HG03520 (cell line): ENCODE results near the gene PRR33.

ENCODE experiments used
- ATAC-seq: cut with Tn5 transposase; IDR thresholded peaks from one replicate; pipeline ENCODE4 v1.9.1; 2021; ENCODE audit warnings: mild to moderate bottlenecking, moderate library complexity; ENCODE audit not compliant: unreplicated experiment

The PRR33 gene

GRCh38 chr11:1928470-1928890, 36.8 kb upstream of the PRR33 start:
- no peak for ATAC-seq

DNA sequence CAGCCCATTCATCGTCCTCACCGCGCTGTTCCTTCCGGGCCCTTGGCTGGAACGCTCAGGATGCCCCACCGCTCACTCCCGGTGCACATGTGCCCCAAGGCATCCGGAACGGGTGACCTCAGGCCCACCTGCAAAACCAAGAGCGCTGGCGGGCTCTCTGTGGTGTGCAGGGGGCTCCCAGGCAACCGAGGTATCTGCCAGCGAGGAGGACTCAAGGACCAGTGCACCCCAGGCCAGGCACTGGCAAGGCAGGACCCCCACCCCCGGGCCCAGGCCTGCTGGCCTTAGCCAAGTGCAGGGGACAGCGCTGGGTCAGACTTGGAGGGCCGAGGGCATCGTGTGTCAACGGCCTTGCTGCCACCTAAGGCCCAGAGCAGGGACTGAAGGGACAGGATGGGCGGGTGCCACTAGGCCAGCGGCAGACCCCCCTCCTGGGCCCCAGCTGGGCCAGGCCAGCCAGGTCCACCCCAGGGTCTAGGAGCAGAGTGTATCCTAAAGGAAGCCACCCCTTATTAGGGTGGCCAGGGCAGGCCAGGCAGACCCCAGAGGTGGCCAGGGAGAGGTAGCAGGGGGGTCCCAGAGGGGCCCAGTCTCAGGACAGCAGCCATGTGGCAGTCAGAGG, 36.3 kb upstream of the PRR33 start:
- ATAC-seq, result no peak

GRCh38 chr11:1927026-1927847, 35.5 kb upstream of the PRR33 start:
- no peak for ATAC-seq

- ATAC-seq, result no peak
Measured at GRCh38 chr11:1926156-1927025, 34.7 kb upstream of the PRR33 start.

GRCh38 chr11:1925373-1926155, 33.9 kb upstream of the PRR33 start:
- no peak for ATAC-seq

DNA sequence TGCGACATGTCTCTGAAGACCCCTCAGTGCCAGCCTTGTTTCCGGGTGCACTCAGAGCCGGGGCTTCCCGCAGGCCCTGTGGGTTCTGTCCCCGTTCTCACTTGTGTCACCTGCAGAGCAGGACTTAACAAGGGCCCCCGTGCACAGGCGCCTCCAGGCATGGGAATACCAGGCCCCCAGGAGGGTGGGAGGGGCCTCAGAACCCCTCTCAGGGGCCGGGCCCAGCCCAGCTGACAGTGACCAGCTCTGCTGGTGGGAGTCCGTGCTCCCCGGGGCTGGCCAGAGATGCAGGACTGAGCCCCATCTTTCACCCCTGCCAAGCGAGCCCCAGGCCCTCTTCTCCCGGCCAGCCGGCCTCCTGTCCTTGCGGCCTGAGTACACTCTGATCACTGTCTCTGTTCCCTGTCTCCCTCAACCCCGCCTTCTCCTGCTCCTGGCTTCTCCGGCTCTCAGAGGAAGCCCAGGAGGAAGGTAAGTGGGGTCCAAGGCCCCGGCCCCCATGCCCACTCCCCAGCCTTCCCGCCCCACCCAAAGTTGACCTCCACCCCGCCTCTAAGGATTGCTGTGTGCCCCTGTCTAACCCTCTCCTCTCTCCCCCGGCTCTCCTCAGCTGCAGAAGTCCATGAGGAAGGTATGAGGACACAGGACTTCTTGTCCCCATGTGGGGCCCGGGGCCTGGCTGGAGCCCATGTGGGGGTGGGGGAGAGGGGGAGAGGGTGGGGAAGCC, 33.1 kb upstream of the PRR33 start:
- no peak for ATAC-seq

DNA sequence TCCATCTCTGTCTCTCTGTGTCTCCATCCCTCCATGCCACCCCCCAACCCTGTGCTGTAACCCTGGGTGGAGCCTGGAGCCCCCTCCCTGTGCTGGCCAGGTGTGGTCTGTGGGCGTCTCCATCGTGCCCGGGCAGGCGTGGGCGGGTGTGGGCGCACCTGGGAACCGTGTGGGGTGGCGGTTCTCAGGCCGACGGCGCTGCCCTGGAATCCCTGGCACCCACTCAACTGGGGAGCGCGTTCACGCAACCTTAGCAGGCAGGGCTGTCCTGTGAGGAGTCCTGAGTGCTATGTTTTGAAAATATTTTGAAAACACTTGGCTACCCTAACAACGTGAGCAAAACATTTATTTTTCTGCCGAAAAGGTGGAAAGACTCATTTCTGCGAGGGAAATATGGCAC, 32.5 kb upstream of the PRR33 start:
- no peak for ATAC-seq

DNA sequence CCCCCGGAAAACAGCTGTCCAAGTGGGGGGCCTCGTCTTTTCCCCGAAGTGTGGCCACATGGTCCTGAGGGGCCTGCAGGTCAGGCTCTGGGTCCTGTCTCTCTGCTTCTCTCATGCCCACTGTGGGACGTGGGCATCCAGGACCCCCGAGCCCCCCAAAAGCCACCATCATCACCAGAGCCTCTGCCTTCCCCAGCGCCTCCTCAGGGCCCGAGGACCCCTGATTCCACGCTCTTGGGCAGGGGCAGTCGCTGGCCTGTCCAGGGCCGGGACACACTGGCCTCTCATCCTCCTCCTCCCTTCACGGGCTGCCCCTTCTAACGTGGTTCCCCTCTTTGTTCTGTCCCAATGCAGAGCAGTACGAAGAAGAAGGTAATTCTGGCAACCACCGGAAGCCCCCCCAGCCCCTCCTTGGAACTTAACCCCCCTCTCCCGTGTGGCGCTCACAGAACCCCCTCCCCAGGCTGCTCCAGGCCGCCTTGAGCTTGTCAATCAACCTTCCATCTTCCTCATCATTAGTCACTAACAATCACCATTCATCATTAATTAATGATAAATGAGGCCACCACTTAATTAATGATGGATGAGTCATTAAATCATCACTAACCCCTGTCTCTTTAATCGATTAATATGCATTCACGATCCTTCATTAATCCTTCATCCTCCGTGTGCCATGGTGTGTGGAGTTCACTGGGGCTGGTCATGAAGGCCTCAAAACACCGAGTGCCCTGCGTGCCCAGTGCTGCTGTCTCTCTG, 31.7 kb upstream of the PRR33 start:
- no peak for ATAC-seq

GRCh38 chr11:1922481-1923081, 30.9 kb upstream of the PRR33 start:
- no peak for ATAC-seq

- ATAC-seq, result no peak
Measured at GRCh38 chr11:1921574-1922141, 30.0 kb upstream of the PRR33 start.

DNA sequence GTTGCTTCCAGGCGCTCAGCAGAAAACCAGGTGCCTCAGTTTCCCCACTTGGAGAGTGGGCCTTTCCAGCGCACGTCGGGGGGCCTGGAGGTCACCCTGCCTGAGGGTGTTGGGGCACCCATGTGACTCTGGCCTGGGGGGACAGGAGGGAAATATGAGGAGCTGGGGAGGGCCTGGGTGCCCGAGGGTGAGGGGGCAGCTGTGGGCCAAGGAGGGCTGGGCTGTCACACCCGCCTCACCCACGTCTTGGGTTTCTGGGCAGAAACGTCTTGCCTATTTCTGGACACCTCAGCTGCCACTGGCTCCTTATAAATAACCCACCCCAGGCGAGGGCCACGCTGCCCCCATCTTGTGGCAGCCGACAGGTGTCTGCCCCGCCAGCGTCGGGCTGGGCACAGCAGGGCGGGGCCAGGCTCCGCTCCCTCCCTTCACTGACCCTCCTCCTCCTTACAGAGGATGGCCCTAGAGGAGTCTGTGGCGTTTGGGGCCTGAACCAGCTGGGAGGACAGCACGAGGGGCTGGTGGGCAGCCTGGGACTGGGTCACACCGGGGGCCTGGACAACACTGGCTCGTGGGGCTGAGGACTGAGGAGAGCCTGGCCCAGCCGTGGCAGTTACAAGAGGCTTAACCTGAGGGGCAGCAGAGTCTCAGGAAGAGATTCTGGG, 29.3 kb upstream of the PRR33 start:
- ATAC-seq, result no peak

- no peak for ATAC-seq
Measured at GRCh38 chr11:1920128-1920908, 28.6 kb upstream of the PRR33 start.

DNA sequence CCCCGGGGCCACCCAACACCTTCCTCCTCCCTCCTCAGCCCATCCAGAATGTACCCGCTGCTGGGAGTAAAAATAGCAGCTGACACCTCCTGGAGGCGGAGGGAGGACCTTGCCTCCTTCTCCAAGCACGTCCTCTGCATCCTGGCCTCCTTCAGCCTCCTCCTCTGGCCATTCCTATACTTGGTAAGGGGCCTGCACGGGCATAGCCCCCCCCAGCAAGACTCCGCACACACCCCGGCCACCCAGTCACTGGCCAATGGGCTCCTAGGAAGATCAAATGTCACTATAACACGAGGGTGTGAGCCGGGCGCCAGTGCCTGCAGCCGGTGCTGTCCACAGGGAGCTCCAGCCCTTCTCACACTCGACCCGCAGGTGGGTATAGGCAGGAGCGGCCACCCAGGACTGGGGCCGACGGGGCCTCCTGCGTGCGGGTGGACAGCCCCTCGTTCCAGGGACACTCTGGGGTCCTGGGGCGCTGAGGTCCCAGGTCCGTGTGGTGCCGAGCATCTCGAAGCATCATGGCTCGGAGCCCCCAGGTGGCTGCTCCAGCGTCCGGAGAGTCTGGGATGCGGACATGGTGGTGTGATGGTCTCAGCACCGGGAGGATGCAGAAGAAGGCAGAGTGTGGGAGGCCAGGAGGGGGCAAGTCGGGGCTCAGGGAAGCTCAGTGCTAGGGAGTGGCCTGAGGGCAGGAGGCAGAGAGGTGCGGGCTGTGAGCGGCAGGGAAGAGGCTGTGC, 27.9 kb upstream of the PRR33 start, which contains the start of gene TNNT3:
Gene TNNT3 (plus strand): TSS at position 313 of the 737 bp plus-strand sequence. CDS start 3,172 bp downstream, outside the sequence.
- ATAC-seq, result no peak

DNA sequence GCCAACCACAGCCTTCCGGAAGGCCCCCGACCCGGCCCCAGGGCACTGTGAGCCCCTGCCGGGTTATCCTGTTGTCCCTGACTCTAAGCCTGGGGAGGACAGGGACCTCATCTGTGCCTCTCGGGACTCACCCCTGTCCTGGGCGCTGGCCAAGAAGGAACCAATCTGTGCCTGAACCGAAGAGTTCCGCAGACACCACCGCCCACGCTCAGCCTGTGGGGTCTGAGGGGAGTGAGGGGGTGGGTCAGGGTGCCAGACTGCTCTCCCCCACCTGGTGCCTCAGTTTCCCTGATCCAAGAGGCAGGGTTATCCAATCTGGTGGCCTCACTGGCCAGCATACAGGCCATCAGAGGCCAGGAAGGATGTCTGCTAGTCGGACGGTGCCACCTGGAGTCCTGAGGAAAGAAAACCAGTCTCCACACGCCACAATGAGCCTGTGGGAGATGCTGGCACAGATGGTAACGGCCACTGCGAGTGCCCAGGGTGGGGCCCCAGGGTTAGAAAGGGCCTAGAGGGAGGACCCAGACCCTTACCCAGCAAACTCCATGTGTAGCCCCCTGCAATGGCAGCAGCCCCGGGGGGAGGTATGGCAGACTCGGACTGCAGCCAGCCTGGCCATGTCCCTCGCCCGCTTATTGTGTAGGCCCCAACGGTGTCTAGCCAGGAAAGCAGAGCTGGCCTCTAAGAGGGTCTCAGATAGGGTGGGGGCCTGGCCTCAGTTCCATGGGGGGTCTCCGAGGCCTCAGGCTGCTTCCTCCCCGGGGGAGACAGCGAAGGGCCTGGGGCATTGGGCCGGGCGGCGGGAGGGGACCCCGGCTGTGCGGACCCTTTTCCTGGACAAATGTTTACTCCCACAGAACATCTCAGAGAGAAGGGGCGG, 27.0 kb upstream of the PRR33 start:
- no peak for ATAC-seq
